GM19463 (cell line): ENCODE results near the gene RUFY1.
A peak's percentile ranks its signal among the peaks of the same experiment; 100 is the strongest.
"Not testable (repeated sequence)": the region's sequence is repeated elsewhere in the genome, so short reads cannot be mapped to it uniquely, and the experiment has no call there.

ENCODE experiments used
- ATAC-seq: cut with Tn5 transposase; IDR thresholded peaks from one replicate; pipeline ENCODE4 v1.9.1; 2021; ENCODE audit warnings: mild to moderate bottlenecking, moderate library complexity; ENCODE audit not compliant: unreplicated experiment

The RUFY1 gene

DNA sequence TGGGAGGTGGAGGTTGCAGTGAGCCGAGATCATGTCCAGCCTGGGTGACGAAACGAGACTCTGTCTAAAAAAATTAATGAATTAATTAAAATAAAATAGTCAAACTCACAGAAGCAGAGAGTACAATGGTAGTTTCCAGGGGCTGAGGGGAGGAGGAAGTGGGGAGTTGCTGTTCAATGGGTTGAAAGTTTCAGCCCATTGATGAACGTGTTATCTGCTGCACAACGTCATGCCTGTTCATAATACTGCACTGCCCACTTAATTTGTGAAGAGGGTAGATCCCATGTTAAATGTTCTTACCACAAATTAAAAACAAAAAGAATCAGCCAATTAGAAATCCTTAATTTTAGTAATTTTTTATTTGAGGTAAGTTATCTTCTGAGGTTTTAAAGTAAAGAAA lies 16.4 kb upstream of the RUFY1 start:
- ATAC-seq: no peak

DNA sequence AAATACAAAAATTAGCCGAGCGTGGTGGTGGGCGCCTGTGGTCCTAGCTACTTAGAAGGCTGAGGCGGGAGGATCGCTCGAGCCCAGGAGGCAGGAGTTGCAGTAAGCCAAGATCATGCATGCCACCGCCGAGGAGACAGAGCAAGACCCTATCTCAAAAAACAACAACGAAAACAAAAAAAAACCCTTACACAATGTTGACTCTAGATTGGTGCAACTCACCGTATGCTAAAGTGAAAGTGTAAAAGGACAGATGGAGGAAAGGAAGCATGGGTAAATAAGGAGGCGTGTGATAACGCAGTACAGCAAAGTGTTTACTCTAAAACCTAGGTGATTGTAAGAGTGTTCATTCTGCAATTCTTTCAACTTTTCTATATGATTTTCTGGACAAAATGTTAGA lies 15.9 kb upstream of the RUFY1 start:
- peak; percentile 37 for ATAC-seq

DNA sequence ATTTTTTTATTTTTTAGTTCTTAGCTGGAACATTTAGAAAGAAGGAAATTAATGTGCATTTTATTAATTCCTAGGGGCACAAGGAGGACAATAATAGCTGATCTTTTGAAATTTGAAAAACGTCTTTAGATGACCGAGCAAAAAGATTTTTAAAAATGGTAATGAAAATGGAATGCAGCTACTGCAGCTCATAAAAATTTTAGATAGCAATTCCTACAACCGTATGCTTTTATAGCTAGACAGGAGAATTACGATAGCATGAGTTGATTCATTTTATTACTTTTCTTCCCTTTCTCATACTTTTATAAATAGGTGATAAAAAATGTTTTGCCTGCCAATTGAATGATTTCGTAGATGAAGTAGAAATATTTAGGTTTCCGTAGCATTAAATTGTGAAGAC lies 13.7 kb upstream of the RUFY1 start:
- ATAC-seq: no peak

DNA sequence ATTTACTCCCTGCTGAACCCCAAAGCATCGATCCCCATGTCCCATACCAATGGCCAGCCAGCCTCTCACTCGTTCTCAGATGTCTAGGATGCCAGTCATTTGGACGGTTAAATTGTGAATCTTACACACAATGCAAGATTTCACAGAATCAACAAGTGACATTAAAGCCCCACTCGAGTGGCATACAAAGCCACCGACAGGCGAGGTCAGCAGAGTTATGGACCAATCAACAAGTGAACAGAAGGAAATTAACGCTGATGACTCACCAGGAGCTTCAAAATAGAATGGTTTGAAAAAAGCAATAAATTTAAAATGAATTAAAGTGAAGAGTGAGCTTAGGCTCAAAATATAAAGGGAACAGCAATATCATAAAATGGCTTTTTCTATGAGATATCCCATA lies 8.2 kb upstream of the RUFY1 start:
- no peak for ATAC-seq

DNA sequence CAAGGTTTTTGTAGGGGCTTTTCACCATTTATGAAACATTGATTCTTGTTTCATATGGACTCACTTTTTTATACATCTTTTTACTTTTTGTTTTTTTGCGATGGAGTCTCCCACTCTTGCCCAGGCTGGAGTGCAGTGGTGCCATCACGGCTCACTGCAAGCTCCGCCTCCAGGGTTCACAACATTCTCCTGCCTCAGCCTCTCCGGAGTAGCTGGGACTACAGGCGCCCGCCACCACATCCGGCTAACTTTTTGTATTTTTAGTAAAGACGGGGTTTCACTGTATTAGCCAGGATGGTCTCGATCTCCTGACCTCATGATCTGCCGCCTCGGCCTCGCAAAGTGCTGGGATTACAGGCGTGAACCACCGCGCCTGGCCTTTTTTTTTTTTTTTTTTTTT lies 7.1 kb upstream of the RUFY1 start:
- not testable (repeated sequence) for ATAC-seq

DNA sequence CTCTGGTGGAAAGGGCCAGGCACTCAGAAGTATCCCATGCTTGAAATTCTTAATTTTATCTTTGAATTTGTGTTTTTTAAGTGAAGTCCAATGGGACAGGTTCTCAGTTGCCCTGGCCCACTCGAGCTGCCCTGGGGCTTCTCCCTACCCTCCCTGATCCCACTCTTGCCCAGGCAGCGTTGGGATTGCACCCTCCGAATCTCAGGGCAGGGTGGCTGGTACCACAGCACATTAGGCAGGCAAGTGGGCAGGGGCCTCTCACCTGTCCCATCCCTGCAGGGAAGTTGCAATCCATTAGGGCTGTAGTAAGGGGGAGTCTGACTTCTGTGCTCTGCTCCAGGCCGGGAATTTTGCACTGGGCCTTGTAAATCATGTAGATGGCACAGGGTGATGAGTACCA lies 2.7 kb downstream of the RUFY1 start:
- no peak for ATAC-seq

DNA sequence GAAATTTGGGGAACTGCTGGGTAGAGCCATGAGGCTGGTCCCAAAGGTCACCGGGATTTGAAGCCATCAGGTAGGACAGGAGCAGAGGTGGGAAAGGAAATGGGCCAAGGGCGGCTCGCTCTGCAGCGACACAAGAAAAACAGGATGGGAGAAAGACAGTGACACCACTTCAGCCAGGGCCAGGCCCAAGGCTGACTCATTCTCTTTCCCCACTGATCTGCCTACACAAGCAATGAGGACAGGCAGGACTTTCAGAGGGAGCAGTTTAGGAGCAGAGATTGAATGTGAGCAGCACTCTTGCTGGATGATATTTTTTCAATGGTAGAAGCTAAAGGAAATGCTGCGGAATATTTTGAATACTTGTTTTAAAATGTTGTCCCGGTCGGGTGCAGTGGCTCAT lies 3.5 kb downstream of the RUFY1 start:
- ATAC-seq: no peak

DNA sequence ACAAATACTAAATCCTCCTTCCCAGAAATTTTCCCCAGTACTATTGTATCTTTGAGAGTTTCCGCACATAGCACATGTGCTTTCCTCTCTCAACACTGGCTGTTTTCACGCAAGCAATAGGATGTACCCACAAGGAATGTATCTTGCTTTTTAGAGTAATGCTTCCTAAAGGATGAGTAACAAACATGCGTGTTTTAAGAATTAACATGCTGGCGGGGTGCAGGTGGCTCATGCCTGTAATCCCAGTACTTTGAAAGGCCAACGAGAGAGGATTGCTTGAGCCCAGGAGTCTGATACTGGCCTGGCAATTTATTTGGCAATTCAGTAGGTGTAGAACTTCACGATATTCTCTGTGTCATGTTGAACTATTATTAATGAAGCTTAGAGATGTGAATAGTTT lies 4.6 kb downstream of the RUFY1 start:
- no peak for ATAC-seq

DNA sequence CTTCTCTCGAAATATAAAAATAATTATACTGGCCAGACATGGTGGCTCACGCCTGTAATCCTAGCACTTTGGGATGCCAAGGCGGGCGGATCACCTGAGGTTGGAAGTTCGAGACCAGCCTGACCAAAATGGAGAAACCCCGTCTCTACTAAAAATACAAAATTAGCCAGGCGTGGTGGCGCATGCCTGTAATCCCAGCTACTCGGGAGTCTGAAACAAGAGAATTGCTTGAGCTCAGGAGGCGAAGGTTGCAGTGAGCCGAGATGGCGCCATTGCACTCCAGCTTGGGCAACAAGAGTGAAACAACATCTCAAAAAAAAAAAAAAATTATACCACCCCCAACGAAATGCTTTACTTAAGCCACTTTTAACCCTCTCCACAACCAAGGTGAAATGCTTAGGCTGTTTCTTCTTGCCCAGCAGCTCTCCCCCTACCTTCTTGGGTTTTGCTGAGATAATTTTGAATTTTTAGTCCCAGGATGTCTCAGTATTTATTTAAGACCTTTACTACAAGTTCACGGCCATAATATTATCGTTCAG lies 8.0 kb downstream of the RUFY1 start:
- ATAC-seq: not testable (repeated sequence)

DNA sequence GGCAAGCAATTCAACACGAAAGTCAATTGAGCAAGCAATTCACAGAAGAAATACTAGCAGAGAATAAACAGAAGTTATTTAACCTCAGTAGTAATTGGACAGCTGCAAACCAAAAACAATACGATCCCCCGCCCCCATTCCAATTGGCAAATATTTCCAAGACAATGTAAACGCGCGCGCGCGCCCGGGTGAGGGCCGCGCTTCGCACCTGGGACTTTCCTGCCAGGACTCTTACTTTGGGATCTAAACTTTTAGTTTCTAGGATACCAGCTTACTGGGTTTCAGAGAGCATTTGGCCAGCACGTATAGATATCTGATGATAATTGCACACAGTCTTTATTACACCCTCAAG lies 8.6 kb downstream of the RUFY1 start:
- no peak for ATAC-seq

DNA sequence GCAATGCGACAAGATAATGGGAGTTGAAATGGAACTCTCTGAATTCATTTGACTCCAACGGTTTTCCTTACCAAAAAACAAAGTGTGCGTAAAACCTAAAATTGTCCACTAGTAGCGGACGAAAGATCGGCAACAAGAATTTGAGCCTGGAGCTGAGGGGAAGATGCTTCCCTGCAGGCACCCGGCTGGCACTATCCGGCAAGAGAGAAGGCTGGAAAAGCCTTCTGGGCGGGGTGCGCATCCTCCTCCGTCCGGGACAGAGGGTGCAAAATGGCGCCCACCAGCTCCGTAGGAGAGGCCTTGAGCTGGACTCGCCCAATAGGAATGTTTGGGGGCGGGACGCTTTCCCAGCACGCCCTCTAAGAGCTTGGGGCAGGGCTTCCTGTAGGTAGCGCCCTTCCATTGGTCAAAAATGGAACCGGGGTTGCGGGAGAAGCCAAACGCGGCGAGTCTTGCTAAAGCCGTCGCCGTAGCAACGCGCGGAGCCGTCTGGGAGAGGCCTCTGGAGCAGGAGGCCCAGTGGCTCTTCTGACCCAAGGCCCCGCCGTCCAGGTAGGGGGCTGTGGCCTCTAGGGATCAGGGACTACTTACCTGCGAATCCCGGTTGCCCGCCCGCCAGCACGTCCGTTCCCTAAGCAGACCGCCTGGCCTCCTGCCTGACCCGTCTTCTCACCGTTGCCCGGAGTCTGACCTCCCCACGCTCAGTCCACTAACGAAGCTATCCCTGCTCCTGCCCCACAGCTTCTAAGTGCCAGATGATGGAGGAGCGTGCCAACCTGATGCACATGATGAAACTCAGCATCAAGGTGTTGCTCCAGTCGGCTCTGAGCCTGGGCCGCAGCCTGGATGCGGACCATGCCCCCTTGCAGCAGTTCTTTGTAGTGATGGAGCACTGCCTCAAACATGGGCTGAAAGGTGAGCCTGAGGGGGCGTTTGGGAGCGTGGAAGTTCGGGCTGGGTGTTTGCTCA lies 9.2 kb downstream of the RUFY1 start:
- ATAC-seq: peak; percentile 99

DNA sequence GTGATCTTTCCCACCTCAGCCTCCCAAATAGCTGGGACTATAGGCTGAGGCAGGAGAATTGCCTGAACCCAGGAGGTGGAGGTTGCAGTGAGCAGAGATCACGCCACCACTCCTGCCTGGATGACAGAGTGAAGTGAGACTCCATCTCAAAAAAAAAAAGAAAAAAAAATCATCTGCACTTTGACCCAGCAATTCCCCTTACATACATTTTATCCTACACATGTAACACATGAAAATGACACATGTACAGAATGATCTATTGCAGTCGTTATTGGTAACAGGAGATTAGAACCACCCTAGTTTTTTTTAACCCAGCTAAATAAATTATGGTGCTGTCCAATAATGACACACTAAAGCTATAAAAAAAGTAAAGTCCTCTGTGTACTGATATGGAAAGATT lies 14.2 kb downstream of the RUFY1 start:
- ATAC-seq: no peak

DNA sequence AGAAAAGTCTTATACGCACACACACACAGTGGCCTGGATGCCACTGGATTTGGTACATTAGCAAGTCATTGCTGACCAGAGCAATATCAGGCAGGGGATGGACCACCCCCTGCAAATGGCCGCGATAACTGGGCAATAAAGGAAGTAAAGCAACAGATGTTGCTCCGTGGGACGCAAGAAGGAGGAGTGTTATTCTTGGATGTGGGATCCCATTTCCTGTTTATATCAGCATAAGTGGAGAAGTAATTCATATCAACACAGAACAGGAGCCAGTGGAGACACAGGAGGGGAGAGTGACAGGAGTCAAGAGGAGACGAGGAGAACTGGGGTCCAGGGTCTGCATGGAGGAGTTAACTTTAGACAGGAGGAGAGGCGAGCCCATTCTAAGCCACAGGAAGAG lies 18.4 kb downstream of the RUFY1 start:
- no peak for ATAC-seq

DNA sequence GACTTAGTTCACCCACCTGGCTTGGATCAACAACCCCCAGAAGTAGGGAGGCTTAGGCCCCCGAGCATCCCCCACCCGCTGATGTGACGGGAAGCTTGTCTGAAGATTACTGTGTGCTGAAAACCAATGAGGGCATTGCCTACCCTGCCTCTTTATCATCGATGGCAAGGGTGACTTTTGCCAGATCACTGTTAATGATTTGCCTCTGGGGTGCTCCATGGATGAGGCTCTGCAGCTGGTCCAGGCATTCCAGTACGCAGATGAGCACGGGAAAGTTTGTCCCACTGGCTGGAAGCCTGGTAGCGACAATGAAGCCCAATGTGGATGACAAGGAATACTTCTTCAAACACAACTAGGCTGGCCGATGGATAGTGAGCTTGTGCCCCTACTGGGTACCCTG lies 22.0 kb downstream of the RUFY1 start:
- no peak for ATAC-seq

DNA sequence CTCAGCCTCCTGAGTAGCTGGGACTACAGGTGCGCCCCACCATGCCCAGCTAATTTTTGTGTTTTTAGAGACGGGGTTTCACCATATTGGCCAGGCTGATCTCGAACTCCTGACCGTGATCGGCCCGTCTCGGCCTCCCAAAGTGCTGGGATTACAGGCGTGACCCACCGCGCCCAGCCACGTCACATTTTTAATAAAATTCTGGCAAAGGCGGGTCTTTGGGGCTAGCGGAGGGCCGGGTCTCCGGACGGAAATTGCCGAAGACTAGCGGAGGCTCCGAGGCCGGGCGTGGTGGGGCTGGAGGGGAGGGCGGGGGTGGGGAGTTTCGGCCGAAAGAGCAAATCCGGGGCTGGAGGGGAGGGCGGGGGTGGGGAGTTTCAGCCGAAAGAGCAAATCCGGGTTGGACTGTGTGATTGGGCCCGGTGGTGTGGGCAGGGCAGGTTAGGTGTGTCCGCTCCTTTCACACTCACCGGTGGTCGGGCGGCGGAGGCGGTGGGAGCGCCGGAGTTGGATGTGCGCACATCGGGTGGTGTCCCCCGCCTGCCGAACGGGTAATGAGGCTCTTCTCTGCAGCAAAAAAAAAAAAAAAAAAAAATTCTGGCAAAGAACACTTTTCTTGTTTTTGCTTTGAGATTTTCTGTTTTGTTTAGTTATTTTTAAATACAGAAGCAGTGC lies 27.1 kb downstream of the RUFY1 start:
- ATAC-seq: no peak

DNA sequence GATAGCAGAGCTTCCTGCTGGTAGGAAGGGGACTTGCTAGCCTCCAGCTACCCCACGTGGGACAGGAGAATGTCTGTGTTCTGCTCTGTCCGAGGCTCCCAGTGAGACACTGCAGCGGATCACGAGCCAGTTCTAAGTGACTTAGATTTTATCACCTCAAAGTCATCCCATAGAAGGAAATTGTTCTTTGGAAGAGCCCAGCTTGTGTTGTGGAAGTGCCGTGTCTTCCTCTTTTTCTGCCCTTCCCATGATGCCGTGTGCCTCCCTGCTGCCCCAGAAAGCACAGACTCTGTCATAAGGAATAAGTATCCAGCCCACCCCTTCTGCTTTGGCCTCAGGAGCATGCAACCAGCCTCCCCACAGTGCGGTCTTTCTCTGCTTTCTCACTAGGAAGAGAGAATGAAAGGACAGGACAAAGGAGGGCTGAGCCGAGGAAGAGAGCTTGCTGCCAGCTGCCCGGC lies 35.6 kb downstream of the RUFY1 start:
- no peak for ATAC-seq

DNA sequence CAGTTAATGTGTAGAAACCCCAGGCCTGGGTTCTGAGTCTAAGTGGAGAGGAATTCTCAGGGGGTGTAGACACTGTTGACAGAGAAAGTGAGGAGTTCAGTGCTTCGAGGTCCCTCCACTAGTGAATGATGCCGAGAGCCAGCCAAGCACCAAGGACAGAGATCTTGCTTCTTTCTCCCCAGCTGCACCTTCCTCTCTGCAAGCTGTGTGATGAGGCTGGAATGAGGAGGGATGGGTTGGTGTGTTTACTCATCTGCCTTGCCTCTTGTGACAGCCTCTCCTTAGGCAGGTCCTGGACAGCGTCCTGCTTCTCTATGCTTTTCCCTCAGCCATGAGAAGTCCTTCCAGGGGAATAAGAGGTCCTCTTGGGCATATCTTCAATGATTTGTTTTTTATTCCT lies 37.8 kb downstream of the RUFY1 start:
- no peak for ATAC-seq

DNA sequence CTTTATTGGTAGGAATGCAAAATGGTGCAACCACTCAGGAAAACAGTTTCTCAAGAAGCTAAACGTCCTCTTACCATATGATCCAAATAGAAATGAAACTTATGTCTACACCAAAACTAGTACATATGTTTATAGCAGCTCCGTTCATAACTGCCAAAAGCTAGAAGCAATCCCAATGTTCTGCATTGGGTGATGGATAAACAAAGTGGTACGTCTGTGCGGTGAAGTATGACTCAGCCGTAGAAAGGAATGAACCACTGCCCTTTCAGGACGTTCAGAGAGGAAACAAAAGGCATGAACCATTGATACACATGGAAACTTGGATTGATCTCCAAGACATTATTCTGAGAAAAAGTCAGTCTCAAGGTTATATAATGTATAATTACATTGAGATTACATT lies 45.6 kb downstream of the RUFY1 start:
- ATAC-seq: no peak

DNA sequence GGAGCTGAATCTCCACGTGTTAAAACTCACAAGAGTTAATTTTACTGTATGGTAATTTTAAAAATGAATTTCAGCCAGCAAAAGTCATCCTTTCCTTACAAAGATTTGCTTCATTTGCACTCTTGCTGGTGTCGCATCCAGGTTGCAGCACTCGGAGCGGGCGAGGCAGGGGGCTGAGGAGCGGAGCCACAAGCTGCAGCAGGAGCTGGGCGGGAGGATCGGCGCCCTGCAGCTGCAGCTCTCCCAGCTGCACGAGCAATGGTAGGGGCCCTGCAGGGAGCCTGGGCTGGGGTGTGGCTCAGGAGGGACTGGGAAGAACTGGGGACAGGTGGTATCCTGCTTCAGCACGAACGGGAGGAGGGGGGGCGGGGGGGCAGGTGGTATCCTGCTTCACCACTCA lies 46.1 kb downstream of the RUFY1 start:
- no peak for ATAC-seq

DNA sequence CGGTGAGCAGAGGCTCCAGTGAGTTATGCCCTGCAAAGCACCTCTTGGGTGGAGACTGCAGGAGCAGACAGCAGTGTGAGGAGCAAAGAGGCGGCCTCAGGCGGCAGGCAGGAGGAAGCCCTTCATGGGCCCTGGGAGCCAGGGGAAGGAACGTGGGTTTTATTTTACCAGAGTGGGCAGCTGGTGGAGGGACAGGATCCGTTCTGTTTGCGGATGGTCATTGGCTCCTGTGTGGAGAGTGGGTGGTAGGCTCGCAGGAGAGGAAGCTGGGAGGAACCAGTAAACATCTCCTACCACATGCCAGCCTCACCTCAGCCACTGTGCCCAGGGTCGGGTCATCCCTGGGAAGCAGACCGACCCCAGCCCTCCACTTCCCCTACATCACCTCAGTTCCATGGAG lies 48.7 kb downstream of the RUFY1 start:
- no peak for ATAC-seq

DNA sequence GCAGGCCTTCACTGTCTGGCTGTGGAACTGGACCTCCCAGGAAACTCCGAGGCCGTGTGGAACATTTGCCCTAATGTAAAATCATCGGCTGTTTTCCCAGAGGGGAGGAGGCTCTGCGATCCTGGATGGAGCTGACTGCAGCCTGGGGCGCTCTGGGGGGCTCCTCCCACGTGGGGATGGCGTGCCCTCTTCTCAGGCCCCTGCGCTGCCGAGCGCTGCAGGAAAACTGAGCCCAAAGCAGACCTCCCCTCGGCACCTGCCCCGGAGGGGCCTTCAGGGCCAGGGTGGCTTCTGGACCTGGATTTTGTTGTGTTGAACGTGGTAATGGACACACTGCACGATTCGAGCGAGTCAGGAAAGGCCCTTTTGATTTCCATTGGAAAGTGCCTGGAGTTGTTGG lies 49.2 kb downstream of the RUFY1 start:
- no peak for ATAC-seq

DNA sequence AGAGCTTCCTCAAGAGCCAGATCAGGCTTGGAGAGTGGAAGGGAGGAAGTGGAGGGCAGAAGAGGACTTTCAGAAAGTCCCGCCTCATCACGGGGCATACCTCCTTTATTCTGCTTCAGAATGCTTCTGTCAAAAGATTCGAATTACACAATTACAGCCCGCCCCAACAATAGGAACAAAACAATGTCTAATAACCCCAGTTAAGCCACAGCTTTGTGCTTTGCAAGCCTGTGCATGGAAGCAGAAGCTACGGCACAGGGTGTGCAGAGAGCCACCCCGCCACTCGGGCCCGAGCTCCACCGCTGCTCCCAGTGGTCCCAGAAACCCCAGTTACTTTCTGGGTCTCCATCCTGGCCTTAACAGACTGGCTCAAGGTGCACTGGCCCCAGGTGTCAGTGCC lies 49.6 kb downstream of the RUFY1 start:
- ATAC-seq: no peak
